Right ventricle myocardium inferior (tissue), 1 donor: Measurements from ENCODE around the gene TTC16. TPM values are rescaled to one million over a fixed set of nuclear protein-coding genes. Genes with fewer than 3 reads are reported as not detected.

Experiments
- ATAC-seq: fragments of 200-7000 bp; cut with Tn5 transposase; one replicate; pipeline ENCODE4 v1.9.1; 2020; ENCODE audit warnings: mild to moderate bottlenecking, moderate library complexity
- DNase-seq: peaks from one replicate; pipeline ENCODE4 v3.0.0; 2021; ENCODE audit errors: missing footprints
- intact Hi-C: fragments of 100-400 bp; cut with DNase I; formaldehyde crosslinking; loops from one replicate; pipeline ENCODE4 v1.11.0; 2022
- total RNA-seq: library from RNA; stranded (reverse); fragmentation: NEBNext Ultra II Directional; extraction: Animal tissue kit (Norgen Biotek cat#: 25700); gene quantifications from one replicate; pipeline ENCODE4 v1.2.1, GENCODE V29; 2021
- donor health status: DM: no; HTN: yes; CAD: no; lungs with severe emphysema.

The TTC16 gene
- total RNA-seq, 1 donor from 2014 or later = 0.30 TPM

DNA sequence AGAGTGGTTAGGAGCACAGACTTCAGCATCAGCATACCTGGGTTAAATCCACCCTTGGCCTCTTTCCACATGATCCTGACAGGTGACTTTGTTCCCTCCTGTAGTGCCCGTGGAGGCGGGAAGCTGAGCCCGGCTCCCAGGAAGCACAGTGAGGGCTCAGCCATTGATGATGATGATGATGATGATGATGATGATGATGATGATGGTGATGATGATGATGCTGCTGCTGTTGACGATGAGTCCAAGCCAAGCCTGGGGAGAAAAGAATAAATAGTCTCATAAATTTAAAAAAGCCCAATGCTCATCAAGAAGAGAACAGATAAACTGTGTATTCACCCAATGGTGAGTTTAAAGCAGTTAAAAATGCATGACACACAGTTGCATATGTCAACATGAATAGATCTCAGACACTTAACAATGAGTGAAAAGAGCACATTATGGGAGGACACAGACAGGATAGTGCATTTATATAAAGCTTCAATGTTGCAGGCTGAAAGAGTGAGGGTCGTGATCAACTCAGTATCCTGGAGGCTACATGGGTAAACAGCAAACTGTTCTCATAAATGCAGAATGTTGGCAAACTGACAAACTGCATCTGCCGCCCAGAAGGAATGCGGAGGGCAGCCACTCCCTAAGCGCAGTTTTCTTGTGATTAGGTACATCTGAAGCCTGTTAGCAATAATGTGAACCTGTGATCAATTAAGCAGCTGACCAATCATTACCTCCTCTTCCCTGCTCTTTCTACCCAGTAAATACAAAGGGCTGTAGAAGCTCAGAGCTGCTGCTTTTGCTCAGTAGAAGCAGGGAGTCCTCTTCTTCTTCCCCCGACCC is 20.8 kb upstream of the TTC16 start:
- ATAC-seq (no peak), DNase-seq (no peak)
- intact Hi-C loops = no loop called here

DNA sequence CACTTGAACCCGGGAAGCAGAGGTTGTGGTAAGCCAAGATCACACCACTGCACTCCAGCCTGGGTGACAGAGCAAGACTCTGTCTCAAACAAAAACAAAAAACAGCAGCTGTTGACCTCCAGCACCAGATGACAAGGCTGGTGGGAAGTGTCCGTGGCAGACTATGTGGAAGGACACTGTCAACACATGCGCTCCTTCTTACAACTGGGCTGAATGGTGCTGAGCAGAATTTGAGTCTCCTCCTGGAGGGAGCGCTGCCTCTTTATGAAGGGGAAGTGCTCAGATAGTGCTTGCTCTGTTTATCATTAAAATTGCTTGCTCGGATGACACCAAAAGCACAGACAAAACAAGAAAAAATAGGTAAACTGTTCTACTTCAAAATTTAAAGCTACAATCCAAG is 18.3 kb upstream of the TTC16 start:
- no peak for DNase-seq
- intact Hi-C loops = no loop called here
- no peak for ATAC-seq

DNA sequence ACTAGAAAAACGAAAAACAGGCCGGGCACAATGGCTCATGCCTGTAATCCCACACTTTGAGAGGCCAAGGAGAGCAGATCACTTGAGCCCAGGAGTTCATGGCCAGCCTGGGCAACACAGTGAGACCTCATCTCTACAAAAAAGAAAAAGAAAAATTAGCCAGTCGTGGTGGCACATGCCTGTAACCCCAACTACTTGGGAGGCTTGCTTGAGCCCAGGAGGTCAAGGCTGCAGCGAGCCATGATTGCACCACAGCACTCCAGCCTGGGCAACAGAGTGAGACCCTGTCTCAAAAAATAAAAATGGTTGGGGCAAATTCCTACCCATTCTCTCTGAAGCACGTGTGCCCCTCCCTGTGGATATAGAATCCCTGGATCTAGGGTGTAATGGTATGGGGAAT is 17.5 kb upstream of the TTC16 start:
- DNase-seq (no peak), ATAC-seq (no peak)
- intact Hi-C loops = no loop called here

DNA sequence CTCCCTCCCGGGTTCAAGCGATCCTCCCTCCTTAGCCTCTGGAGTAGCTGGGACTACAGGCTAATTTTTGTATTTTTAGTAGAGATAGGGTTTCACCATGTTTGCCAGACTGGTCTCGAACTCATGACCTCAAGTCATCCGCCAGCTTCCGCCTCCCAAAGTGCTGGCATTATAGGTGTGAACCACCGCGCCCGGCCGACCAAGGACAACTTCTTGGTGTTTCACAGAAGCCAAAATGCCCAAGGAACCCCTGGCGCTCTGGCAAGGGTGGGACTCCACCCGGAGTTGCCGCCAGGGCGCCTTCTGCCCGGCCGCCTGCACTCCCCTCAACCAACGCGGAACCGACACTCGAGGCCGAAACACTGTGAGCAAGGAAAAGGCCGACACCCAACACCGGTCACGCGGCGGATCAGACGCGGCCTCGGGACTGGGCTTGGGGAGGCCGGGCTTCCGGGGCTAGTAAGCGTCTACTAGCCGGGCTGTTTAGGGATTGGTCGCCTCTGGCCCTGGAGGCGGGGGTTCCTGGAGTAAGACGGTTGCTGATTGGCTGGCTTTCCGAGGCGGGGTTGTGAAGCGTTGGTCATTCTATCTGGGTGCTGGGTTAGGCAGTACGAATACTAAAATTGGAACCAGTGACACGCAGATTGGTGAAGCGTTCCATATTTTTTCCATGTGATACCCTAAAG is 16.8 kb upstream of the TTC16 start:
- peak; percentile 98 for DNase-seq
- intact Hi-C loops = no loop called here
- peak; percentile 99 for ATAC-seq

DNA sequence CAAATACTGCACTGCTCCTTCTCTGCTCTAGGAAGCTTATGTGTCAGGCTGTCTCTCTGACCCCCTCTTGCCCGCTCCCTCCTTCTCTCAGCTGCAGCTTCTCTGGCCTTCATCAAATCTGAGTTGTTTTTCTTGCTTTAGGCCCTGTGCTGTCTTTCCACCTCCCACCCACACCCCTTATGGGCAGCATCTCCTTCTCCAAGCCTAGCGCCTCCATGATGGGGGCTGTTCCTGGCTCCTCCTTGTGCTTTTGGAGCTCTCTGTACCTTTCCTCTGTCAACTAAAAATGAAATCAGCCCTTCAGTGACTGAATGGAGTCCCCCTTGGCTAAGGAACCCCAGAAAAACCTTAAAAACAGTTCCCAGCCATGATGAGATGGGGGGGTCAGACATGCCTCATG is 15.7 kb upstream of the TTC16 start:
- intact Hi-C loops = no loop called here
- no peak for ATAC-seq
- no peak for DNase-seq

DNA sequence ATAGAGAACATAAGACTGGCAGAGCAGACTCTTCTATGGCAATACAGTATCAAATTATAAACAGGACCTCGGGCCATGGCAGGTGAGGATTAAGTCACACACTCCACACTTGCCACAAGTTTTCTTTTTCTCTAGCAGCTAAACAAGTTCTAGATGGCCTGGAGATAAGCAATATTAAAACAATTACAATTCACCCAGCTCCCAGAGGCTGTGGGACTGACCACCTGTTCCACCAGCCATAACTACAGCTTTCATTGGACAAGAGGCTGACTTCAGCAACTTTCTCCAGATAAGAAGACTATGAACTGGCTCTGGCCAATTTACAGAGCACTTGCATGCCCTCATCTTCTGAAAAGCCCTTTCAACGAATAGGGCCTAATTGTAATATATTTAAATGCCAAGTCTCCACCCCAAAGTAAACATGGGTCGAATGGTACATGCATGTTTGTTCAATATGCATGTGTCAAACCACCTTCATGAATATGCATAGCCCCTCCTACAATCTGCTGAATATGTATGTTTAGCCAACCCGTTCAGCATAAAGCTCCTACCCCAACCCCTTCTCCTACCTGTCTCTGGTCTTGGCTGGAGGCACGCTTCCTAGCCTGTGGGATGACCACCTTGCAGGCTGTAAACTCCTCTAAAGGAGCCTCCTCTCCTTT is 15.2 kb upstream of the TTC16 start:
- intact Hi-C loops = no loop called here
- no peak for ATAC-seq
- DNase-seq = no peak

DNA sequence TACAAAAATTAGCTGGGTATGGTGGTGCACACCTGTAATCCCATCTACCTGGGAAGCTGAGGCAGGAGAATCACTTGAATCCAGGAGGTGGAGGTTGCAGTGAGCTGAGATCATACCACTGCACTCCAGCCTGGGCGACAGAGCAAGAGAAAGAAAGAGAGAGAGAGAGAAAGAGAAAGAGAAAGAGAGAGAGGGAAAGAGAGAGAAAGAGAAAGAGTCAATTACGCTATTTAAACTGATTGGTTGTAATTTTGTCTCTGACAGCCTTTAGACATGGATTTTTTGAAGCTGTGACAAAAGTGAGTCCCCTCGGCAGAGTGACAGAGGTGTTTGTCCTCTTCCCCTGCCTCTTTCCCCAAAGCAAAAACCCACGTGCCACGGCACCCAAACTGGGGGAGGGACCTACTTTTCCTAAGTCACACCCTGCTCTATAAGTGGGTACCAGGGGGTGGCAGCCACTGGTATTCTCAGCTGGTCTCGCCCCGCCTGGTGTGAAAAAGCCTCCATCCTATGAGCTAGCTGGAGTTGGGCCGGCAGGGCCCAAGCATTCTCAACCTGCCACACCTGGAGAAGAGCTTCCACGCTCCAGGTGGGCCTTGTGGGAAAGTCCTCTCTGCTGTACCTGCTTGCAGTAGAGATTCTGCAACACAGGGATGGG is 12.5 kb upstream of the TTC16 start:
- ATAC-seq (no peak), DNase-seq (no peak)
- intact Hi-C loops = no loop called here

DNA sequence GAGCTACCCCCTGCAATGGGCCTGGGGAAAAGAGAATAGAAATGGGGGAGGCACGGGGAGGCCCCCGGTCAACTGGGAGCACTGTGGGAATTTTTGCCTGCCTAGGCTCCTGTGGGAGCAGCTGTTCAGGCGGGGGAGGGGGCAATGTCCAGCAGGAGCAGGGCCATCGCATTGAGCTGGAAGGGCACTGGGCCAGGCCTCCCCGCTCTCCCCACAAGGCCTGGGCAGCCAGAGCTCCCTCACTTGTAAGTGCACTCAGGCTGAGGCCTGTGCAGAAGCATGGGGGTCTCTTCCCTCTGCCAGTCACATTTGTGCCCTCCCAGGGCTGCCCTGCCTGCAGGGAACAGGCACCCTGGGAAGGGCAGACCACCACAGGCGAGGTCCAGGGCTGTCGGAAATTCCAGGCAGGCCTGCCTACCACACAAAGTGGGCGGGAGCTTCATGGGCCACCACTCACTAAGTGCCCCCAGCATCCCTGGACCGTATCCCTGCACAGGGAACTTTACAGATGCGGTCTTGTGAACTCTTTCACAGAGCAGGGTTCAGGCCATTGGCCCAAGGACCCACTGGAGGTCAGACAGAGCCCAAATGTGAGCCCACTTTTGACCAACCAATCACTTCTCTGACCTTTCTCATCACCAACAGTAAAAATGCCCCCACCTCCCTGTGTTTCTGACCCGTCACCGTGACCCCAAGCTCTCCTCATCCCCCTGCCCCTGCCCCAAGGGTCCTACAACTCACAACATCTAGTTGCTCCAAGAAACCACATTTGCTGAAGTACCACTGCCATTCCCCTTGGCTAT is 10.1 kb upstream of the TTC16 start:
- ATAC-seq (no peak), DNase-seq (no peak)
- intact Hi-C loops = no loop called here

DNA sequence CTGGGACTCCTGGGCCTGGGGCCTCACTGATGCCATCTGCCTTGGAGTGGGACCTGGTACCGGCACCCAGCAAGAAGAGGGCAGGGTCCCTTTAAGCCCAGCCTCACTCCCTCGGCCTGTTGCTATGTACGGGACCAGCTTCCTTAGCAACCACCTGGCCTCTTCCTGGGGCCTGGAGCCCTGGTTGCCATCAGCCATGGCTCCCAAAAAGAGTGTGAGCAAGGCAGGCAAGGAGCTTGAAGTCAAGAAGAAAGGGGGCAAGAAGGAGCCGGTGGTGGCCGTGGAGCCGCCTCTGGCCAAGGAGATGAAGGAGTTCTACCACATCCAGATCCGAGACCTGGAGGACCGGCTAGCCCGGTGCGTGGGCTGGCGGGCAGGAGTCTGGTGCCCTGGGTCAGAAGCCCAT is 9.0 kb upstream of the TTC16 start, which contains the start of gene CFAP157:
CFAP157 (plus strand) TSS at position 153 of the 406 bp plus-strand sequence; CDS start at position 197, 44 bp downstream.
- intact Hi-C loops = no loop called here
- DNase-seq = no peak
- no peak for ATAC-seq

DNA sequence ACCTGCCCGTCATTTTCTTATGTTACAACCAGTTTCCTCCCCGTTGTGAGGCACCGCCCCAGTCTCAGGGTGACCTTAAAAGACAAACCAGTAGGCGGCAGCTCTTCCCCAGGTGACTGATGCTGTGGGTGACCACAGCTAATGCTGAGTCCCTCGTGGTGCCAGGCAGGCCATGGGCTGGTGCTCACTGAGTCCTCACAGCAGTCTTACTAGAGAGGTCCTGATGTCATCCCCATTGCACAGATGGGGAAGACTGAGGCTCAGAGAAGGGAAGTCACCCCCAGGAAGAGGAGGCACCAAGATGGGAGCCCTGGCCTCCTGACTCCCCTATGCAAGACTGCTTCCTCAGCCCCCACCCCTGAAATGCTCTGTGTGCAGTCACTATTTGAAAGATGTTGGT is 8.1 kb upstream of the TTC16 start:
- intact Hi-C loops = no loop called here

DNA sequence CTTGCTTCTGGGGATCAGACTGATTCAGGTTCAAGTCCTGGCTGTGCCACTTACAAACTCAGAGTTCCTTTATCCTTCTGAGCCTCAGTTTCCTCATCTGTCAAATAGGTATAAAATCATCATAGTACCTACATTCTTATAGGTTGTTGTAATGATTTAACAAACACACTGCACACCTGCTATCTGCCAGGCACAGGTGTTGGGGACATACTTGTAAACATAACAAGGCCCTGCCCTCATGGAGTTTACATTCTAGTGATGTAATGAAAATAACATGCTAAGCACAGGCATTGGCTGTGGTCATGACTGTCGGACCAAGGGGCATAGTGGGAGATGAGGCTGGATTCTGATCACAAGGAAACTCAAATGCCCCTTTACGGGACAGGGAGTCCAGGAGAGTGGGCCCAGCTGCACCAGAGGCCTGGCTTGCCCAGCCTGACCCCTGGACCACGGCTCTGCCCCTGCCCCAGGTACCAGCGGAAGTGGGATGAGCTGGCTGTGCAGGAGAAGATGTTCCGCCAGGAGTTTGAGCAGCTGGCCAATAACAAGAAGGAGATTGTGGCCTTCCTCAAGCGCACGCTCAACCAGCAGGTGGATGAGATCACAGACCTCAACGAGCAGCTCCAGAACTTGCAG is 6.8 kb upstream of the TTC16 start:
- intact Hi-C loops = no loop called here
- ATAC-seq (no peak), DNase-seq (no peak)

More for the DNA sequence above, 8.1 kb upstream of the TTC16 start:
- no peak for DNase-seq
- no peak for ATAC-seq

DNA sequence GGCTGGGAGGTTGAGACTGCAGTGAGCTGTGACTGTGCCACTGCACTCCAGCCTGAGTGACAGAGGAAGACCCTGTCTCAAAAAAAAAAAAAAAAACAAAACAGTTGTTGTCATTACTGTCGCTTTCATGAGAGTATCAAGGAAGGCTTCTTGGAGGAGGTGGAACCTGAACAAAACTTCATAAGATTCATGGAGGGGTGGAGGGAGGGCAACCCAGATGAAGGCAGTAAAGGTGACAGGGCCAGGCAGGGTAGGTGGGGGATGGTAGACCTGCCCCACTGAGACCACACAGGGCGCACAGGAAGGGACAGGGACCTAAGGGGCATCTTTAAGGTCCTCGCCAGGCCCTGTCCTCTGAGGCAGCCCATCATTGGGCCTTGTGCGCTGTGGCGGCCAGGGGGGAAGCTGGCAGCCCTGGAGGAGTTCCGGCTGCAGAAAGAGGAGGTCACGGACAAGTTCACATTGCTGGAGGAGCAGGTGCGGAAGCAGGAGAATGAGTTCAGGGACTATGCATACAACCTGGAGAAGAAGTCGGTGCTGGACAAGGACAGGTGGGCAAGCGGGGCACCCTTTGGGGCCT is 5.6 kb upstream of the TTC16 start:
- no peak for DNase-seq
- intact Hi-C loops = no loop called here
- ATAC-seq = no peak

DNA sequence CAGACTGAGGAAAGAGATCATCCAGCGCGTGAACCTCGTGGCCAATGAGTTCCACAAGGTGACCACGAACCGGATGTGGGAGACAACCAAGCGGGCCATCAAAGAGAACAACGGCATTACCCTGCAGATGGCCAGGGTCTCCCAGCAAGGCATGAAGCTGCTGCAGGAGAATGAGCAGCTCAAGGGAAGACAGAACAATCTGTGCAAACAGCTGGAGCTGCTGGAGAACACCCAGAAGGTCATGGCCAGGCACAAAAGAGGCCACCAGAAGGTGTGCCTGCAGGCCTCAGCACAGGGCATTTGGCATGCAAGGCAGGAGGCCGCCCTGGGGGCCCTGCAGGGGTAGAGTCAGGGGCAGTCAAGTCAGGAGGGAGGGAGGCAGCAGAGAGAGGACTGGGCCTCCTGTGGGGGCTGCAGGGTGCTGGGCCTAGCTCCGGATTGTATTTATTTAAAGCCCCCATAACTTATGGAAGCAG is 4.6 kb upstream of the TTC16 start:
- ATAC-seq (no peak), DNase-seq (no peak)
- intact Hi-C loops = no loop called here

DNA sequence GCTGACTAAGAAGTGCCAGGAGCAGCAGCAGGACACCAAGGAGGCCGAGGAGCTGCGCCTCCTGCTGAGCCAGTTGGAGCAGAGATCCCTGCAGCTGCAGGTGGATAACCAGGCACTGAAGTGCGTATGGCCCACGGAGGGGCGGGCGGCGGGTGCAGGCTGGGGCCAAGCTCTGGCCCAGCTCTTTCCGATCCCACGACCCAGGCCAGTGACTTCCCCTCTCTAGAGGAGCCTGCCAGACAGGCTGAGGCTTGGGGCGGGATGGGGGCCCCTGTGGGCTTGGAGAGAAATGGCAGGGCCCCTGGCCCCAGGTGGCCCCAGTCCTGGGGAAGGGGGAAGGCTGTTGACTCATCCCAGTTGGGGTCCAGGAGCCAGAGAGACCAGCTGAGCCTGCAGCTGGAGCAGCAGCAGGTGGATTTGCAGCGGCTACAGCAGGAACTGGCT is 4.0 kb upstream of the TTC16 start:
- ATAC-seq (no peak), DNase-seq (no peak)
- intact Hi-C loops = no loop called here

DNA sequence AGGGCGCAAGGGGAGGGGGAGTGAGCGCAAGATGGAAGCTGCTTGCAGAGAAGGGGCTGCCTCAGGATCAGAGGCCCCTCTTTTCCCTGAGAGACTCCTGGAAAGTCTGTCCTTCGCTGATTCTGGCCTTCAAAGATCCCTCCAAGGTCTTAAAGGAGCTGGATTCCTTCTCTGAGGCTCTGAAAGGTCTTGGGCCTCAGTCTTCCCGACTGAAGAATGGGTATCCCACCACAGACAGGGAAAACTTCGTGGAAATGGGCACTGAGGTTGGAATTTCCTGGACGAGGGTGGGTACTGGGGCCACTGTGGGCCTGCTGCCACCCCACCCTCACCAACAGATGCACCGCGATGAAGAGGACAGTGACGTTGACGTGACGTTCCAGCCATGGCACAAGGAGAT is 3.5 kb upstream of the TTC16 start:
- DNase-seq (no peak), ATAC-seq (no peak)
- intact Hi-C loops = no loop called here

DNA sequence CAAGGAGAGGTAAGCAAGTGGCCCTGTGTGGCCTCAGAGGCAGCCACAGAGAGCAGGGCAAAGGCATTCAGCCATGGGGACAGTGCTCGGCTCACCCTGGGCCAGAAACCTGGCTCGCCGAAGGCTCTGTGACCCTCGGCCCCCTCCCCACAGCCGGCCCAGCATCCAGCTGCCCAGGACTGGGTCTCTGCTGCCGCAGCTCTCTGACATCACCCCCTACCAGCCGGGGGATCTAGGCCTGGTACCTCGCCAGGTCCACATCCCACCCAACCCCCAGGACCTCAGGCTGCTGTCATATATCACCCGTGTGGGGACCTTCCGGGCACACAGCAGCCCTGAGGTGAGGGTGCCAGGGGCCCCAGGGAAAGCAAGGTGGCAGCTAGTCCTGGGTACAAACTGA is 3.0 kb upstream of the TTC16 start:
- ATAC-seq (no peak), DNase-seq (no peak)
- intact Hi-C loops = no loop called here

DNA sequence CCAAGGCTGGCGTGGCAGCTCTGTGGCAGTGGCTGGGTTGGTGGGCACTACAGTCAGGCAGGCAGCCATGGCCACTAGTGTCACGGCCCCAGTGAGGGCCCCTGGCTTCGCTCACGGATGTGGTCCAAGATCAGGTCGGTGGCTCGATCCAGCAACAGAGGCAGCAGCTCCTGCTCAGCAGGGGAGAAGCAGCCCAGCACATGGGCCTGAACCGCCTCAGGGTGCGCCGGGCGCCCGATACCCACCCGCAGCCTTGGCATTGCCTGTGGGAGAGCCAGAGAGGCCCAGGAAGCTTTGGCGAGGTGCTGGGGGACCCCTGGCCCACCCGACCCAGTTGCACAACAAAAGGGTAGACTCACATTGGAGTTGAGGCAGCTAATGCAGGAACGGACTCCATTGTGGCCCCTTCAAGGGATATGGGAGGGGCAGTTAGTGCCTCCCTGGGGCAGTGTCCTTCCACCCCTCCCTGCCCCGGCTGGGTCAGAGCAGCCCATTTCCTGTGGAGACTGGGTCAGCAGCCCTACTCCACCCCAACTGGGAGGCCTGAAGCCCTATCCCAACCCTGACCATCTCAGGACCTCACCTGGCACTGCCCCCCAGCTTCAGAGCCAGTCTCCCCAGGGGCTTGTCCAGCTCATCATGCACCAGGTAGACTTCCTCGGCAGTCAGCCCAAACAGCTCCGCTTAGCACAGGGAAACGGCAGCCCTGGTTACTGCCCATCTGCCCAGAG is 1.7 kb upstream of the TTC16 start:
- intact Hi-C loops = no loop called here
- peak; percentile 46 for DNase-seq
- ATAC-seq = no peak
